ENCODE data around the gene ILKAP.

- TF ChIP-seq CTCF (IDR thresholded peaks at IDR 0.05; ENCODE audit: low read length) (no peak), EZH2 (optimal IDR thresholded peaks at IDR 0.05; ENCODE audit: low read depth, low read length) (no peak)
Observed at GRCh38 chr2:238203973-238204683, 633 bp upstream of the ILKAP start.

All from MM.1S (cell line).